IMR-90 (cell line): ENCODE measurements around the gene PSMG1. TPM values are rescaled to one million over a fixed set of nuclear protein-coding genes. Genes with fewer than 3 reads are reported as not detected.

ENCODE experiments used
- ATAC-seq: fragments of 200-7000 bp; cut with Tn5 transposase; 2 replicates; pipeline ENCODE4 v1.9.1; 2020; ENCODE audit warnings: low read depth, mild to moderate bottlenecking, moderate library complexity
- BruUV-seq: library from RNA; stranded (reverse); fragments of 400-500 nt; replicated peaks from 2 replicates; lab custom pipeline; 2021; lab: Mats Ljungman, UMichigan
- CTCF ChIA-PET: fragments of 300-600 bp; formaldehyde crosslinking; extraction: SDS; loops from one replicate; lab custom pipeline; 2021; ENCODE audit warnings: antibody characterized with exemption; lab: Yijun Ruan, JAX
- POLR2A ChIA-PET: fragments of 300-600 bp; sonication (Branson Sonifier 250); formaldehyde crosslinking; loops from one replicate; lab custom pipeline; 2022; ENCODE audit warnings: antibody characterized with exemption; ENCODE audit not compliant: unreplicated experiment; lab: Charles Lee
- DNase-seq: peaks from one replicate; pipeline ENCODE4 v3.0.0; 2013
- H2AFZ ChIP-seq: replicated peaks from 2 replicates; pipeline ENCODE3; 2013; ENCODE audit warnings: low read length, mild to moderate bottlenecking; ENCODE audit not compliant: poor library complexity
- H2AK5ac ChIP-seq: 2 replicates; pipeline ENCODE4 v1.6.1; 2013; ENCODE audit warnings: low read depth, low read length, inconsistent platforms
- H2AK9ac ChIP-seq: replicated peaks from 2 replicates; pipeline ENCODE3; 2013; ENCODE audit warnings: mild to moderate bottlenecking, low read depth, low read length, moderate library complexity; ENCODE audit not compliant: poor library complexity
- H2BK120ac ChIP-seq: 2 replicates; pipeline ENCODE4 v1.6.1; 2013; ENCODE audit warnings: low read depth, low read length, inconsistent platforms
- H2BK15ac ChIP-seq: 3 replicates; pipeline ENCODE4 v1.6.1; 2013; ENCODE audit warnings: low read depth, low read length, inconsistent platforms
- H2BK20ac ChIP-seq: 2 replicates; pipeline ENCODE4 v1.6.1; 2013; ENCODE audit warnings: low read depth, mild to moderate bottlenecking, inconsistent platforms, low read length, moderate library complexity
- H2BK5ac ChIP-seq: 2 replicates; pipeline ENCODE4 v1.6.1; 2013; ENCODE audit warnings: mild to moderate bottlenecking, low read depth, low read length, inconsistent platforms; ENCODE audit not compliant: poor library complexity, severe bottlenecking
- H3K14ac ChIP-seq: replicated peaks from 2 replicates; pipeline ENCODE4 v1.6.1; 2013; ENCODE audit warnings: low read depth, low read length, inconsistent platforms
- H3K18ac ChIP-seq: 2 replicates; pipeline ENCODE4 v1.6.1; 2013; ENCODE audit warnings: low read depth, low read length, control low read depth
- H3K23ac ChIP-seq: 2 replicates; pipeline ENCODE4 v1.6.1; 2013; ENCODE audit warnings: low read depth, low read length, inconsistent platforms
- H3K27ac ChIP-seq: 2 replicates; pipeline ENCODE4 v1.5.1; 2013; ENCODE audit warnings: mild to moderate bottlenecking, control low read depth, low read length; ENCODE audit not compliant: insufficient read depth
- H3K27me3 ChIP-seq: 2 replicates; pipeline ENCODE4 v1.6.1; 2013; ENCODE audit warnings: low read length; ENCODE audit not compliant: control insufficient read depth, insufficient read depth
- H3K36me3 ChIP-seq: 2 replicates; pipeline ENCODE4 v1.6.1; 2013; ENCODE audit warnings: low read length, mixed read lengths; ENCODE audit not compliant: control insufficient read depth, insufficient read depth
- H3K4ac ChIP-seq: 2 replicates; pipeline ENCODE4 v1.6.1; 2013; ENCODE audit warnings: low read depth, low read length, inconsistent platforms
- H3K4me1 ChIP-seq: 2 replicates; pipeline ENCODE4 v1.6.1; 2013; ENCODE audit warnings: low read length, mixed read lengths; ENCODE audit not compliant: control insufficient read depth, insufficient read depth
- H3K4me2 ChIP-seq: 2 replicates; pipeline ENCODE4 v1.6.1; 2013; ENCODE audit warnings: low read depth, mild to moderate bottlenecking, control low read depth, low read length, moderate library complexity
- H3K4me3 ChIP-seq: 2 replicates; pipeline ENCODE4 v1.5.1; 2013; ENCODE audit warnings: low read depth, mild to moderate bottlenecking, control low read depth, low read length, moderate library complexity; ENCODE audit not compliant: insufficient read depth
- H3K56ac ChIP-seq: 2 replicates; pipeline ENCODE4 v1.6.1; 2013; ENCODE audit warnings: low read length, inconsistent platforms; ENCODE audit not compliant: insufficient read depth; ENCODE audit errors: extremely low read depth
- H3K79me1 ChIP-seq, 2 experiments: 2 replicates each; pipeline ENCODE4 v1.6.1; 2013; ENCODE audit warnings: low read length in 2 of 2, inconsistent platforms in 1 of 2, low read depth in 1 of 2
- H3K9ac ChIP-seq: 2 replicates; pipeline ENCODE4 v1.6.1; 2013; ENCODE audit warnings: low read depth, low read length, control low read depth
- H3K9me1 ChIP-seq: 2 replicates; pipeline ENCODE4 v1.6.1; 2013; ENCODE audit warnings: low read length, inconsistent platforms; ENCODE audit not compliant: insufficient read depth
- H3K9me3 ChIP-seq: 2 replicates; pipeline ENCODE4 v1.6.1; 2013; ENCODE audit warnings: low read length; ENCODE audit not compliant: control insufficient read depth, insufficient read depth
- H4K20me1 ChIP-seq: 2 replicates; pipeline ENCODE4 v1.6.1; 2013; ENCODE audit warnings: low read length, inconsistent platforms; ENCODE audit not compliant: insufficient read depth
- H4K5ac ChIP-seq: 2 replicates; pipeline ENCODE4 v1.6.1; 2013; ENCODE audit warnings: mild to moderate bottlenecking, low read depth, low read length, control low read depth
- H4K8ac ChIP-seq, 2 experiments: 2 replicates each; pipeline ENCODE4 v1.6.1; 2013; ENCODE audit warnings: low read depth in 2 of 2, low read length in 2 of 2, control low read depth in 1 of 2, inconsistent platforms in 1 of 2
- H4K91ac ChIP-seq: 2 replicates; pipeline ENCODE4 v1.6.1; 2013; ENCODE audit warnings: low read depth, low read length, inconsistent platforms; ENCODE audit not compliant: insufficient read depth
- BHLHE40 ChIP-seq: fragments of 150-350 bp; IDR thresholded peaks from 2 replicates; pipeline ENCODE4 v1.6.1; 2016; ENCODE audit warnings: mild to moderate bottlenecking, low read depth, low read length
- CEBPB ChIP-seq: IDR thresholded peaks from 2 replicates; pipeline ENCODE4 v1.6.1; 2012; ENCODE audit warnings: low read depth, low read length, improper control_type of control experiment
- CHD1 ChIP-seq: IDR thresholded peaks from 2 replicates; pipeline ENCODE4 v1.6.1; 2012; ENCODE audit warnings: low read depth, low read length, improper control_type of control experiment
- FOS ChIP-seq: fragments of 150-350 bp; IDR thresholded peaks from 2 replicates; pipeline ENCODE4 v1.6.1; 2016; ENCODE audit warnings: low read depth, low read length
- MAFK ChIP-seq: IDR thresholded peaks from 2 replicates; pipeline ENCODE4 v1.6.1; 2012; ENCODE audit warnings: low read depth, low read length, improper control_type of control experiment
- MAZ ChIP-seq: IDR thresholded peaks from 2 replicates; pipeline ENCODE4 v1.6.1; 2012; ENCODE audit warnings: low read depth, mild to moderate bottlenecking, low read length, improper control_type of control experiment, moderate library complexity, borderline replicate concordance
- MXI1 ChIP-seq: IDR thresholded peaks from 2 replicates; pipeline ENCODE4 v1.6.1; 2012; ENCODE audit warnings: low read depth, mild to moderate bottlenecking, low read length, moderate library complexity, borderline replicate concordance
- NFE2L2 ChIP-seq: fragments of 150-350 bp; IDR thresholded peaks from 2 replicates; pipeline ENCODE4 v1.6.1; 2016; ENCODE audit warnings: low read depth, mild to moderate bottlenecking, low read length
- SMC3 ChIP-seq: fragments of 150-350 bp; IDR thresholded peaks from 2 replicates; pipeline ENCODE4 v1.6.1; 2016; ENCODE audit warnings: low read depth, mild to moderate bottlenecking, antibody characterized with exemption, low read length, moderate library complexity
- WGBS, 2 experiments: methylation state at CpG; one replicate each; pipeline versions ENCODE4 v1.1.5 to v1.1.7; 2013; ENCODE audit warnings: missing lambda C conversion rate in 2 of 2; ENCODE audit not compliant: insufficient read length in 1 of 2; ENCODE audit errors: extremely low coverage in 2 of 2; 5-methylcytosine and 5-hydroxymethylcytosine counted together
- dilution Hi-C: fragments of 300-500 bp; cut with HindIII; formaldehyde crosslinking; loops from one replicate; pipeline ENCODE4 v1.14.3; 2018; ENCODE audit warnings: low sequenced_read_pairs; ENCODE audit not compliant: unreplicated experiment
- in situ Hi-C: fragments of 300-500 bp; cut with MboI; formaldehyde crosslinking; loops from 3 replicates; pipeline ENCODE4 v1.14.3; 2019; ENCODE audit warnings: low sequenced_read_pairs, inconsistent platforms, mixed read lengths
- intact Hi-C: fragments of 100-400 bp; cut with micrococcal nuclease; formaldehyde crosslinking; loops from 2 replicates; pipeline ENCODE4 v1.10.0; 2022
- polyA plus RNA-seq, 3 experiments: library from polyadenylated mRNA; depleted of rRNA; stranded (reverse); fragments of >200 nt; gene quantifications; 2 replicates each; pipeline ENCODE4 v1.2.3, GENCODE V29; 2012; ENCODE audit warnings: low replicate concordance in 1 of 3
- total RNA-seq: library from RNA; depleted of rRNA; stranded (reverse); fragments of >200 nt; gene quantifications from 2 replicates; pipeline ENCODE4 v1.2.3, GENCODE V29; 2012
- TF ChIP-seq, protein P1 (sequence below): fragments of 150-350 bp; IDR thresholded peaks from 2 replicates; pipeline ENCODE4 v1.6.1; 2017; ENCODE audit warnings: mild to moderate bottlenecking, antibody characterized with exemption, low read length, low read depth

Gene PSMG1
- total and polyA plus RNA-seq, 2 of the 4 experiments (the other 2 are of a cell fraction): 37.8 to 45.4 TPM

DNA sequence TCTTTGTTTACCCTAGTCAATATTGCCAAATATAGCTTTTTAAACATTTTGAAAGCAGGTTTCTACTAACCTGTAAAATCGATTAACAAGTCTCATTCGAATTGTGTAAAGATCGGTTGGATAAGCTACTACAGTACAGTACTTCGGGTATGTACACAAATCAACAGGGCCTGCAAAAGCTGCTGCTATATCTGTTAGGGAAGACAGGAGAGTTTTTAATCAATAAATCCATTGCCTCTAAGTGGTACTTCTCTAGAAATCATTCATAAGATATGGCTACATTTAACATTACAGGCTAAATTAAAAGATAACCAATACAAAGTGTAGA lies 34.8 kb upstream of the PSMG1 start:
- dilution Hi-C loops: no loop called here
- H4K5ac ChIP-seq: no peak overlapping the region
- no peak overlapping the region for H3K56ac ChIP-seq
- H2BK15ac ChIP-seq: no peak overlapping the region
- no peak overlapping the region for H3K9ac ChIP-seq
- no peak overlapping the region for H3K23ac ChIP-seq
- no peaks in the 10 kb centered on the region for H3K4me1 ChIP-seq
- no peaks in the 10 kb centered on the region for H3K27me3 ChIP-seq
- H3K18ac ChIP-seq: no peak overlapping the region
- H3K9me1 ChIP-seq: no peaks in the 10 kb centered on the region; the same call in 1 of the 2 replicates
- H4K20me1 ChIP-seq: no peaks in the 10 kb centered on the region
- H3K14ac ChIP-seq: no peak overlapping the region
- H2BK5ac ChIP-seq: no peak overlapping the region
- POLR2A ChIA-PET: no interaction called here
- H2AFZ ChIP-seq: no peak overlapping the region
- ATAC-seq (no peak), DNase-seq (no peak)
- H3K27ac ChIP-seq: no peak overlapping the region
- H2AK5ac ChIP-seq: no peak overlapping the region
- BruUV-seq: no TSS peak
- H2AK9ac ChIP-seq: no peak overlapping the region
- H3K4me3 ChIP-seq: no peak overlapping the region
- H3K36me3 ChIP-seq: peaks cover 25% of the 10 kb centered on the region
- H3K4me2 ChIP-seq: no peak overlapping the region
- in situ Hi-C loops: no loop called here
- no peak overlapping the region for H4K8ac ChIP-seq
- 100% methylated on average over 1 of the region's 4 CpGs; no CpG with 5 or more reads in 1 of the 2 experiments for WGBS, 2 experiments
- H3K79me1 ChIP-seq: no peaks in the 10 kb centered on the region; a peak in 1 of 4 replicates
- CTCF ChIA-PET: no interaction called here
- H3K9me3 ChIP-seq: no peaks in the 10 kb centered on the region
- no peak overlapping the region for H4K91ac ChIP-seq
- TF ChIP-seq SMC3: no peak
- no peak for TF ChIP-seq CHD1
- TF ChIP-seq, protein P1, sequence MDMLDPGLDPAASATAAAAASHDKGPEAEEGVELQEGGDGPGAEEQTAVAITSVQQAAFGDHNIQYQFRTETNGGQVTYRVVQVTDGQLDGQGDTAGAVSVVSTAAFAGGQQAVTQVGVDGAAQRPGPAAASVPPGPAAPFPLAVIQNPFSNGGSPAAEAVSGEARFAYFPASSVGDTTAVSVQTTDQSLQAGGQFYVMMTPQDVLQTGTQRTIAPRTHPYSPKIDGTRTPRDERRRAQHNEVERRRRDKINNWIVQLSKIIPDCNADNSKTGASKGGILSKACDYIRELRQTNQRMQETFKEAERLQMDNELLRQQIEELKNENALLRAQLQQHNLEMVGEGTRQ: no peak
- no peak for TF ChIP-seq MAZ
- no peak for TF ChIP-seq MXI1
- TF ChIP-seq NFE2L2: no peak
- TF ChIP-seq FOS: no peak
- no peak for TF ChIP-seq CEBPB
- TF ChIP-seq BHLHE40: no peak
- TF ChIP-seq MAFK: no peak
- H3K4ac ChIP-seq: no peak overlapping the region
- no peak overlapping the region for H2BK120ac ChIP-seq
- intact Hi-C loops: loop anchor here (10.0 kb wide), 1 partner anchor 47 kb away; no protein-coding TSS in a partner anchor
- H2BK20ac ChIP-seq: no peak overlapping the region
